ENCODE data around the gene ZMAT2. TPM values are rescaled to one million over a fixed set of nuclear protein-coding genes. Genes with fewer than 3 reads are reported as not detected.

Gene ZMAT2
- total and polyA plus RNA-seq, 2 donors from 2014 or later, result 51.4 to 122 TPM

DNA sequence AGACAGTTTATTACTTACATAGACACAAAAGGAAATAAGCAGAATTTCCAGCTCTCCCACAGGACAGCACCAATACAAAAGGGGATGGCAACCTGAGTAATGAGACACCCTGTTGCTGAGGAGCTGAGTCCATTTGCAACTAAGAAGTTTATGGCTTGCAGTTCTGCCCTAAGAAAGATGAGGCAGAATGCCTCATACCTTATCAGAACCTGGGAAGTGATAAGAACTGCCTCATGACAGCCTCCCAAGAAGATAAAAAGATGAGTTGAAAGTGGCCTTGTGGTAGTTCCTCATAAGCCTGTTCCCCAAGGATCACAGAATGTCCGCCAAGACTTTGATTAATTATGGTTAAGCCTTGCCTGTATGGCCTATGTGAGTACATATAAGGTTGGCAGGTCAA lies 41.7 kb downstream of the ZMAT2 start:
- Histone ChIP-seq H3K4me3 (ENCODE audit: low read length in 3 of 3) (no peak overlapping the region), H3K4me1 (ENCODE audit: control insufficient read depth in 2 of 3, insufficient read depth in 2 of 3, low read depth in 1 of 3, low read length in 3 of 3) (no peaks in the 10 kb centered on the region), H3K27ac (ENCODE audit: low read depth in 2 of 2, low read length in 2 of 2) (no peak overlapping the region), H3K27me3 (ENCODE audit: control insufficient read depth, insufficient read depth, low read length) (no peaks in the 10 kb centered on the region), H3K9ac (ENCODE audit: low read length in 3 of 3) (no peak overlapping the region), H3K9me3 (ENCODE audit: control insufficient read depth in 2 of 3, insufficient read depth in 1 of 3, low read length in 3 of 3) (peaks cover 0 to 8% (median 0%) of the 10 kb centered on the region in 3 donors), H3K36me3 (ENCODE audit: control insufficient read depth in 2 of 3, insufficient read depth in 3 of 3, low read length in 3 of 3) (no peaks in the 10 kb centered on the region)
- no peak for DNase-seq
- intact Hi-C loops (cut with DNase I), result no loop called here
- no peak for FAIRE-seq
- TF ChIP-seq, protein P1, sequence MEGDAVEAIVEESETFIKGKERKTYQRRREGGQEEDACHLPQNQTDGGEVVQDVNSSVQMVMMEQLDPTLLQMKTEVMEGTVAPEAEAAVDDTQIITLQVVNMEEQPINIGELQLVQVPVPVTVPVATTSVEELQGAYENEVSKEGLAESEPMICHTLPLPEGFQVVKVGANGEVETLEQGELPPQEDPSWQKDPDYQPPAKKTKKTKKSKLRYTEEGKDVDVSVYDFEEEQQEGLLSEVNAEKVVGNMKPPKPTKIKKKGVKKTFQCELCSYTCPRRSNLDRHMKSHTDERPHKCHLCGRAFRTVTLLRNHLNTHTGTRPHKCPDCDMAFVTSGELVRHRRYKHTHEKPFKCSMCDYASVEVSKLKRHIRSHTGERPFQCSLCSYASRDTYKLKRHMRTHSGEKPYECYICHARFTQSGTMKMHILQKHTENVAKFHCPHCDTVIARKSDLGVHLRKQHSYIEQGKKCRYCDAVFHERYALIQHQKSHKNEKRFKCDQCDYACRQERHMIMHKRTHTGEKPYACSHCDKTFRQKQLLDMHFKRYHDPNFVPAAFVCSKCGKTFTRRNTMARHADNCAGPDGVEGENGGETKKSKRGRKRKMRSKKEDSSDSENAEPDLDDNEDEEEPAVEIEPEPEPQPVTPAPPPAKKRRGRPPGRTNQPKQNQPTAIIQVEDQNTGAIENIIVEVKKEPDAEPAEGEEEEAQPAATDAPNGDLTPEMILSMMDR (IDR thresholded peaks at IDR 0.05; ENCODE audit: borderline replicate concordance, extremely low read depth, insufficient read depth), result no peak

DNA sequence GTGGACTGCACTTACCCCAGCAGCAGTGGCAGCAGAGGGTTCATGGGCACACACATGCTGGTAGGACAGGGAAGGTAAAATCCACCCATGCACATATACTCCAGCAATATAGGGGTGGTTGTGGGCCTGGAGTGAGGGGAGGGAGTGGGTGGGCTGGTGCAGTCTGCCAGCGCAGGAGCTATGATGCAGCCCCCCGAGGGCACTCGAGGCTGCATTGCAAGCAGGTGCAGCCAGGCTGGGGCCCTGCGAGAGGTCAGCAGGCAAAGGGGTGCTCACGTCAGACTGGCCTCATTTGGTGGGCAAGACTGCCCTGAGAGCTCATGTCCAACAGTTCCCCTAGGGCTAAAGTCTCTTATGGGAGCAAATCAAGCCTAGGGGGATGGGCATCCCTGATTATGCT lies 53.3 kb downstream of the ZMAT2 start:
- TF ChIP-seq, protein P1 (IDR thresholded peaks at IDR 0.05; ENCODE audit: borderline replicate concordance, extremely low read depth, insufficient read depth), result no peak
- intact Hi-C loops (cut with DNase I), result no loop called here
- no peak overlapping the region for H3K9ac ChIP-seq (ENCODE audit: low read length in 3 of 3)
- H3K4me1 ChIP-seq (ENCODE audit: control insufficient read depth in 2 of 3, insufficient read depth in 2 of 3, low read depth in 1 of 3, low read length in 3 of 3), result no peaks in the 10 kb centered on the region
- no peaks in the 10 kb centered on the region for H3K36me3 ChIP-seq (ENCODE audit: control insufficient read depth in 2 of 3, insufficient read depth in 3 of 3, low read length in 3 of 3)
- H3K9me3 ChIP-seq (ENCODE audit: control insufficient read depth in 2 of 3, insufficient read depth in 1 of 3, low read length in 3 of 3), result peaks cover 0 to 35% (median 16%) of the 10 kb centered on the region in 3 donors
- no peak overlapping the region for H3K4me3 ChIP-seq (ENCODE audit: low read length in 3 of 3)
- no peak overlapping the region for H3K27ac ChIP-seq (ENCODE audit: low read depth in 2 of 2, low read length in 2 of 2)
- no peak for FAIRE-seq
- no peaks in the 10 kb centered on the region for H3K27me3 ChIP-seq (ENCODE audit: control insufficient read depth, insufficient read depth, low read length)
- DNase-seq, result no peak

Other genes starting within 250 kb of the ZMAT2 start
- 22.6 TPM for gene EIF4EBP3, start 152.8 kb upstream of the ZMAT2 start, total RNA-seq
- 48.8 TPM for gene EIF4EBP3, start 152.8 kb upstream of the ZMAT2 start, polyA plus RNA-seq (ENCODE audit: insufficient read depth, low read depth, low replicate concordance)
- 31.3 TPM for gene SRA1, start 143.0 kb upstream of the ZMAT2 start, total RNA-seq
- gene SRA1, start 143.0 kb upstream of the ZMAT2 start, polyA plus RNA-seq (ENCODE audit: insufficient read depth, low read depth, low replicate concordance), result 52.4 TPM
- gene APBB3, start 135.8 kb upstream of the ZMAT2 start, total RNA-seq, result 33.9 TPM
- gene APBB3, start 135.8 kb upstream of the ZMAT2 start, polyA plus RNA-seq (ENCODE audit: insufficient read depth, low read depth, low replicate concordance), result 19.6 TPM
- gene SLC35A4, start 135.6 kb upstream of the ZMAT2 start, total RNA-seq, result 89.9 TPM
- gene SLC35A4, start 135.6 kb upstream of the ZMAT2 start, polyA plus RNA-seq (ENCODE audit: insufficient read depth, low read depth, low replicate concordance), result 71.2 TPM
- gene CD14, start 67.3 kb upstream of the ZMAT2 start, total RNA-seq, result 68.8 TPM
- gene CD14, start 67.3 kb upstream of the ZMAT2 start, polyA plus RNA-seq (ENCODE audit: insufficient read depth, low read depth, low replicate concordance), result 43.8 TPM
- gene TMCO6, start 61.0 kb upstream of the ZMAT2 start, total RNA-seq, result 19.0 TPM
- 7.6 TPM for gene TMCO6, start 61.0 kb upstream of the ZMAT2 start, polyA plus RNA-seq (ENCODE audit: insufficient read depth, low read depth, low replicate concordance)
- gene NDUFA2, start 52.8 kb upstream of the ZMAT2 start, total RNA-seq, result 56.8 TPM
- 326 TPM for gene NDUFA2, start 52.8 kb upstream of the ZMAT2 start, polyA plus RNA-seq (ENCODE audit: insufficient read depth, low read depth, low replicate concordance)
- 76.9 TPM for gene IK, start 52.6 kb upstream of the ZMAT2 start, total RNA-seq
- gene IK, start 52.6 kb upstream of the ZMAT2 start, polyA plus RNA-seq (ENCODE audit: insufficient read depth, low read depth, low replicate concordance), result 72.5 TPM
- 20.8 TPM for gene WDR55, start 35.5 kb upstream of the ZMAT2 start, total RNA-seq
- 13.7 TPM for gene WDR55, start 35.5 kb upstream of the ZMAT2 start, polyA plus RNA-seq (ENCODE audit: insufficient read depth, low read depth, low replicate concordance)
- 1.0 TPM for gene DND1, start 26.9 kb upstream of the ZMAT2 start, total RNA-seq
- gene DND1, start 26.9 kb upstream of the ZMAT2 start, polyA plus RNA-seq (ENCODE audit: insufficient read depth, low read depth, low replicate concordance), result 0.41 TPM
- 52.2 TPM for gene HARS1, start 9.1 kb upstream of the ZMAT2 start, total RNA-seq
- gene HARS1, start 9.1 kb upstream of the ZMAT2 start, polyA plus RNA-seq (ENCODE audit: insufficient read depth, low read depth, low replicate concordance), result 48.6 TPM
- 27.6 TPM for gene HARS2, start 9.0 kb upstream of the ZMAT2 start, total RNA-seq
- gene HARS2, start 9.0 kb upstream of the ZMAT2 start, polyA plus RNA-seq (ENCODE audit: insufficient read depth, low read depth, low replicate concordance), result 26.7 TPM
- 0.13 TPM for gene PCDHA1, start 85.7 kb downstream of the ZMAT2 start, total RNA-seq
- not detected for gene PCDHA1, start 85.7 kb downstream of the ZMAT2 start, polyA plus RNA-seq (ENCODE audit: insufficient read depth, low read depth, low replicate concordance)
- 0.50 TPM for gene PCDHA2, start 94.4 kb downstream of the ZMAT2 start, total RNA-seq
- 0.17 TPM for gene PCDHA2, start 94.4 kb downstream of the ZMAT2 start, polyA plus RNA-seq (ENCODE audit: insufficient read depth, low read depth, low replicate concordance)
- 1.4 TPM for gene PCDHA3, start 100.6 kb downstream of the ZMAT2 start, total RNA-seq
- 0.13 TPM for gene PCDHA3, start 100.6 kb downstream of the ZMAT2 start, polyA plus RNA-seq (ENCODE audit: insufficient read depth, low read depth, low replicate concordance)
- gene PCDHA4, start 106.6 kb downstream of the ZMAT2 start, total RNA-seq, result 4.1 TPM
- gene PCDHA4, start 106.6 kb downstream of the ZMAT2 start, polyA plus RNA-seq (ENCODE audit: insufficient read depth, low read depth, low replicate concordance), result 1.1 TPM
- gene PCDHA5, start 121.2 kb downstream of the ZMAT2 start, total RNA-seq, result 0.91 TPM
- gene PCDHA5, start 121.2 kb downstream of the ZMAT2 start, polyA plus RNA-seq (ENCODE audit: insufficient read depth, low read depth, low replicate concordance), result not detected
- gene PCDHA6, start 127.5 kb downstream of the ZMAT2 start, total RNA-seq, result 3.6 TPM
- gene PCDHA6, start 127.5 kb downstream of the ZMAT2 start, polyA plus RNA-seq (ENCODE audit: insufficient read depth, low read depth, low replicate concordance), result 0.80 TPM
- 1.1 TPM for gene PCDHA7, start 133.8 kb downstream of the ZMAT2 start, total RNA-seq
- gene PCDHA7, start 133.8 kb downstream of the ZMAT2 start, polyA plus RNA-seq (ENCODE audit: insufficient read depth, low read depth, low replicate concordance), result 0.62 TPM
- gene PCDHA8, start 140.7 kb downstream of the ZMAT2 start, total RNA-seq, result 0.82 TPM
- gene PCDHA8, start 140.7 kb downstream of the ZMAT2 start, polyA plus RNA-seq (ENCODE audit: insufficient read depth, low read depth, low replicate concordance), result not detected
- 0.85 TPM for gene PCDHA9, start 147.9 kb downstream of the ZMAT2 start, total RNA-seq
- gene PCDHA9, start 147.9 kb downstream of the ZMAT2 start, polyA plus RNA-seq (ENCODE audit: insufficient read depth, low read depth, low replicate concordance), result not detected
- 7.6 TPM for gene PCDHA10, start 155.4 kb downstream of the ZMAT2 start, total RNA-seq
- 1.7 TPM for gene PCDHA10, start 155.4 kb downstream of the ZMAT2 start, polyA plus RNA-seq (ENCODE audit: insufficient read depth, low read depth, low replicate concordance)
- gene PCDHA11, start 168.5 kb downstream of the ZMAT2 start, total RNA-seq, result 2.0 TPM
- 0.77 TPM for gene PCDHA11, start 168.5 kb downstream of the ZMAT2 start, polyA plus RNA-seq (ENCODE audit: insufficient read depth, low read depth, low replicate concordance)
- 5.2 TPM for gene PCDHA12, start 174.9 kb downstream of the ZMAT2 start, total RNA-seq
- 1.1 TPM for gene PCDHA12, start 174.9 kb downstream of the ZMAT2 start, polyA plus RNA-seq (ENCODE audit: insufficient read depth, low read depth, low replicate concordance)
- gene PCDHA13, start 181.7 kb downstream of the ZMAT2 start, total RNA-seq, result 1.8 TPM
- 0.49 TPM for gene PCDHA13, start 181.7 kb downstream of the ZMAT2 start, polyA plus RNA-seq (ENCODE audit: insufficient read depth, low read depth, low replicate concordance)
- 2.9 TPM for gene PCDHAC1, start 225.9 kb downstream of the ZMAT2 start, total RNA-seq
- 0.43 TPM for gene PCDHAC1, start 225.9 kb downstream of the ZMAT2 start, polyA plus RNA-seq (ENCODE audit: insufficient read depth, low read depth, low replicate concordance)

Data from kidney (tissue), 14 donors.